ENCODE results near the gene CSF1R.

Gene CSF1R

GRCh38 chr5:150015415-150015814 is 70.9 kb downstream of the CSF1R start:
- Histone ChIP-seq H3K9me3 (ENCODE audit: low read length) (peaks cover 8% of the 10 kb centered on the region), H3K79me2 (ENCODE audit: insufficient read depth, low read length) (no peaks in the 10 kb centered on the region), H2AFZ (ENCODE audit: low read length) (no peak overlapping the region), H3K4me1 (ENCODE audit: insufficient read depth, low read length, severe bottlenecking) (no peaks in the 10 kb centered on the region), H3K4me2 (ENCODE audit: low read length) (no peak overlapping the region), H4K20me1 (ENCODE audit: insufficient read depth, low read length) (no peaks in the 10 kb centered on the region), H3K9me2 (ENCODE audit: low read depth, low read length) (no peaks in the 10 kb centered on the region), H3K9ac (ENCODE audit: low read length) (no peak overlapping the region), H3K27me3 (ENCODE audit: insufficient read depth, low read length) (no peaks in the 10 kb centered on the region), H3K27ac (ENCODE audit: low read depth, low read length, poor library complexity, severe bottlenecking) (no peak overlapping the region), H3K36me3 (ENCODE audit: insufficient read depth, low read length) (peaks cover 98% of the 10 kb centered on the region), H3F3A (ENCODE audit: insufficient read depth, low read length) (no peaks in the 10 kb centered on the region), H3K4me3 (ENCODE audit: low read depth, low read length, poor library complexity, severe bottlenecking) (no peak overlapping the region)
- TF ChIP-seq EZH2 (IDR thresholded peaks at IDR 0.05; ENCODE audit: borderline replicate concordance, low read length) (no peak), CTCF (IDR thresholded peaks at IDR 0.05; ENCODE audit: low read length) (no peak)

GRCh38 chr5:150014456-150014855 is 71.9 kb downstream of the CSF1R start:
- H3K4me2 ChIP-seq (ENCODE audit: low read length): no peak overlapping the region
- no peak overlapping the region for H3K4me3 ChIP-seq (ENCODE audit: low read depth, low read length, poor library complexity, severe bottlenecking)
- no peak for TF ChIP-seq CTCF (IDR thresholded peaks at IDR 0.05; ENCODE audit: low read length)
- no peak for TF ChIP-seq EZH2 (IDR thresholded peaks at IDR 0.05; ENCODE audit: borderline replicate concordance, low read length)
- H3F3A ChIP-seq (ENCODE audit: insufficient read depth, low read length): no peaks in the 10 kb centered on the region
- no peak overlapping the region for H3K27ac ChIP-seq (ENCODE audit: low read depth, low read length, poor library complexity, severe bottlenecking)
- H3K36me3 ChIP-seq (ENCODE audit: insufficient read depth, low read length): peaks cover 98% of the 10 kb centered on the region
- no peaks in the 10 kb centered on the region for H4K20me1 ChIP-seq (ENCODE audit: insufficient read depth, low read length)
- H3K27me3 ChIP-seq (ENCODE audit: insufficient read depth, low read length): no peaks in the 10 kb centered on the region
- H3K79me2 ChIP-seq (ENCODE audit: insufficient read depth, low read length): no peaks in the 10 kb centered on the region
- H3K9me3 ChIP-seq (ENCODE audit: low read length): peaks cover 8% of the 10 kb centered on the region
- no peak overlapping the region for H2AFZ ChIP-seq (ENCODE audit: low read length)
- H3K4me1 ChIP-seq (ENCODE audit: insufficient read depth, low read length, severe bottlenecking): no peaks in the 10 kb centered on the region
- no peak overlapping the region for H3K9ac ChIP-seq (ENCODE audit: low read length)
- no peaks in the 10 kb centered on the region for H3K9me2 ChIP-seq (ENCODE audit: low read depth, low read length)

- Histone ChIP-seq H4K20me1 (ENCODE audit: insufficient read depth, low read length) (no peaks in the 10 kb centered on the region), H2AFZ (ENCODE audit: low read length) (no peak overlapping the region), H3K4me2 (ENCODE audit: low read length) (no peak overlapping the region), H3K36me3 (ENCODE audit: insufficient read depth, low read length) (peaks cover 98% of the 10 kb centered on the region), H3K79me2 (ENCODE audit: insufficient read depth, low read length) (no peaks in the 10 kb centered on the region), H3K9me3 (ENCODE audit: low read length) (peaks cover 8% of the 10 kb centered on the region), H3K9me2 (ENCODE audit: low read depth, low read length) (no peaks in the 10 kb centered on the region), H3K27ac (ENCODE audit: low read depth, low read length, poor library complexity, severe bottlenecking) (no peak overlapping the region), H3K4me3 (ENCODE audit: low read depth, low read length, poor library complexity, severe bottlenecking) (no peak overlapping the region), H3K27me3 (ENCODE audit: insufficient read depth, low read length) (no peaks in the 10 kb centered on the region), H3K9ac (ENCODE audit: low read length) (no peak overlapping the region), H3K4me1 (ENCODE audit: insufficient read depth, low read length, severe bottlenecking) (no peaks in the 10 kb centered on the region), H3F3A (ENCODE audit: insufficient read depth, low read length) (no peaks in the 10 kb centered on the region)
- TF ChIP-seq CTCF (IDR thresholded peaks at IDR 0.05; ENCODE audit: low read length) (no peak), EZH2 (IDR thresholded peaks at IDR 0.05; ENCODE audit: borderline replicate concordance, low read length) (no peak)
Observed at GRCh38 chr5:150013931-150014330, 72.4 kb downstream of the CSF1R start.
